ENCODE measurements around the gene ATP4A. TPM values are rescaled to one million over a fixed set of nuclear protein-coding genes. Genes with fewer than 3 reads are reported as not detected.

The ATP4A gene
- polyA plus RNA-seq, 10 donors, result 0.04 TPM; not detected in 9

GRCh38 chr19:35524181-35524837 lies 39.1 kb downstream of the ATP4A start:
- no peak for DNase-seq

GRCh38 chr19:35522745-35523327 lies 40.6 kb downstream of the ATP4A start:
- DNase-seq, result no peak

- DNase-seq, result no peak
Measured at GRCh38 chr19:35521124-35521743, 42.2 kb downstream of the ATP4A start.

- no peak for DNase-seq
Measured at GRCh38 chr19:35519291-35519690, 44.2 kb downstream of the ATP4A start.

GRCh38 chr19:35518313-35518712 lies 45.1 kb downstream of the ATP4A start:
- peak in 1 of 3 donors; percentile 92 for DNase-seq

GRCh38 chr19:35517342-35517741 lies 46.1 kb downstream of the ATP4A start:
- no peak for DNase-seq

GRCh38 chr19:35516310-35516709 lies 47.1 kb downstream of the ATP4A start:
- DNase-seq, result no peak

- no peak for DNase-seq
Measured at GRCh38 chr19:35514282-35514809, 49.1 kb downstream of the ATP4A start.

GRCh38 chr19:35513628-35514281 lies 49.7 kb downstream of the ATP4A start, which contains the start of gene DMKN:
TSS of gene DMKN (minus strand) at chr19:35513649. CDS start at chr19:35513475, 174 bp downstream.
- DNase-seq, result no peak

- DNase-seq, result no peak
Measured at GRCh38 chr19:35512831-35513627, 50.4 kb downstream of the ATP4A start.

- no peak for DNase-seq
Measured at GRCh38 chr19:35511337-35511736, 52.1 kb downstream of the ATP4A start.

GRCh38 chr19:35510626-35510964 lies 52.9 kb downstream of the ATP4A start:
- no peak for DNase-seq

GRCh38 chr19:35509861-35510625 lies 53.4 kb downstream of the ATP4A start:
- peak in 2 of 3 donors; percentile 53 to 74 for DNase-seq

- DNase-seq, result no peak
Measured at GRCh38 chr19:35509018-35509652, 54.3 kb downstream of the ATP4A start.

- DNase-seq, result no peak
Measured at GRCh38 chr19:35508129-35508528, 55.3 kb downstream of the ATP4A start.

GRCh38 chr19:35507561-35507960 lies 55.9 kb downstream of the ATP4A start:
- DNase-seq, result no peak

- no peak for DNase-seq
Measured at GRCh38 chr19:35506011-35506410, 57.4 kb downstream of the ATP4A start.

GRCh38 chr19:35502751-35503150 lies 60.7 kb downstream of the ATP4A start:
- DNase-seq, result no peak

GRCh38 chr19:35501684-35502083 lies 61.8 kb downstream of the ATP4A start:
- no peak for DNase-seq

GRCh38 chr19:35500611-35501010 lies 62.8 kb downstream of the ATP4A start:
- DNase-seq, result no peak

Data from muscle of back (tissue), 11 donors.